HG03108 (cell line): Measurements from ENCODE around the gene RORC.
"Not testable (repeated sequence)": the region's sequence is repeated elsewhere in the genome, so short reads cannot be mapped to it uniquely, and the experiment has no call there.

Source experiments
- ATAC-seq: cut with Tn5 transposase; IDR thresholded peaks from one replicate; pipeline ENCODE4 v1.9.1; 2021; ENCODE audit warnings: moderate library complexity; ENCODE audit not compliant: unreplicated experiment

The RORC gene

DNA sequence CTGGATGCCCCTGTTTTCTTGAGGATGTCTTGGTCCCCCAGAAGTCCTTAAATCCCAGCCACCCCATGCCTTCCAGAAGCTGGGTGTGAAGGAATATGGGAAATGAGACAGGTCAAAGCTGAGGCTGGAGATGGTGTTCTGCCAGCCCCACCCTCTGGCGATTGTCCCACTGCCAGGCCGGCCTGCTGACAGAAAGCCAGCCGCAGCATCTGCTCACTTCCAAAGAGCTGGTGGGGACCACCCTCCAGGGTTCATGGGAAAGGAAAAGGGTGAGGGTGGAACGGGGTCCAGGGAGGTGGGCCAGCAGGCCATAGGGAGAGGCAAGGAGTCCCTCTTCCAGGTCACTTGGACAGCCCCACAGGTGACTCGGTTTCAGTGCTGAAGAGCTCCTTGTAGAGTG is 24.5 kb downstream of the RORC start:
- ATAC-seq = no peak

DNA sequence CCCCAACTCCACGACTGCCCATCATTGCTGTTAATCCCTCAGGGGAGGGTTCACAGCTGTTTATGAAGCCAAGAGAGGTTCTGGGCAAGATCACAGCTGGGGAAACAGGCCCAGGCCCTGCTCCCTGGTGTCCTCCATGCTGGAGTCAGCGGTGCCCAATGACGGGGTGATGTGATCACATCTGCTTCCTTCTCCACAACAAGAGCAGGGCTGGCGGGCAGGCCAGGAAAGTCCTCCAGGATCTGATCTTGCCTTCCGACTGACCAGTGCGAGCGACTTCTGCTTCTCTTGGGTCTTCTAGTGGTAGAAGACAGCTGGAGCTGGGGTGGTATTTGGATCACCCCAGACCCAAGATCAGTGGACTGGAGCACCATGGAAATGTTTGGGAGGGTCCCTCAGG is 25.4 kb downstream of the RORC start:
- no peak for ATAC-seq

DNA sequence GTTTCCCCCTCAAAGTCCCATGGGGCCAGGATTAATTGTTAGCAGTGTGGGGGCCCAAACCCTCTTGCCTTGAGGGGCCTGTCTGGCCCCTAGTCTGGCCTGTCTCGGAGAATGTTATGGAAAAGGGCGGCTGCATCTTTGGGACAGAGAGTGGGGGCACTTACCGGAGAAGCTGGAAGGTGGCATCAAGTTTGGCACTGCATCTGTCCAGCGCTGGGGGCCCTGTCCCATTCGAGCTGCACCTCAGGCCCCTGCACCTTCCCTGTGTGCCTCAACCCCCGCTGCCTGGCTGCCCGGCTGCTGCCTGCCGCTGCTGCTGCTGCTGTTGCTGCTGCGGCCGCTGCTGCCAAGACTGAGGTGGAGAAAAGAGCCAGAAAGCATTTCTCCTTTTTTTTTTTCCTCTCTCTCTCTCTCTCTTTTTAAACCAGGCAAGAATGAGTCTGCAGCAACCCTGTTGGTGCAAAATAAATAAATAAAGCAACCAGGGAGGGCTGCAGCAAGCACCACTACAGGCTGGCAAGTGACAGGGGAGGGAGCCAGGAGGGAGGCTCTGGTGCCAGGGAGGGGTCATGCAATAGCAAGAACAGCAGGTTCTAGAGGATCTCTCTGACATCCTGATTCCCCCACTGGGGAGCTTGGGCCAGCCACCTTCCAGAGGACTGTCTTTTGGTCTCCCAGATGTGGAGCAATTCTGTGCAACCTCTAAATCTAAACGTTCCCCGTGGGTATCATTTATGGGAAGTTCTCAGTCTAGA is 26.4 kb downstream of the RORC start, which contains the start of gene LINGO4:
Gene LINGO4 (minus strand): TSS at position 354 of the 755 bp plus-strand sequence. CDS start 2,715 bp downstream, outside the sequence.
- ATAC-seq = no peak

DNA sequence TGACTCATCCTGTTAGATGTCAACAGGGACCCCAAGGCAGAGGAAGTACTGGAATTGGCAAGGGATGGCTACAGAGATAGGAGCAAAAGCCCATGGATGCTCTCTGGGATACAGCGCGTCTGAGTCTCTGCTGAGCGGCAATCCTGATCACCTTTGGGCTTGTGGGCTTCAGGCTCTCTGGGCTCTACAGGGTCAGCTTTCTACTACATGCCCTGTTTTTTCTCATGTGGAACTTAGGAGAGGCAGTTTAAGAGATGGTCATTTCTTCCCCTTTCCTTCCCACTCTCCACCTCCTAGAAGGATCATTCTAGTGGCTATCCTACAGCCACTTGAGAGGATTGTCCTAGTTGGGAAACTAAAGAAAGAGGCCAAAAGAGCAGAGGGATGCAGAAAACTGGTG is 27.7 kb downstream of the RORC start:
- ATAC-seq = no peak

DNA sequence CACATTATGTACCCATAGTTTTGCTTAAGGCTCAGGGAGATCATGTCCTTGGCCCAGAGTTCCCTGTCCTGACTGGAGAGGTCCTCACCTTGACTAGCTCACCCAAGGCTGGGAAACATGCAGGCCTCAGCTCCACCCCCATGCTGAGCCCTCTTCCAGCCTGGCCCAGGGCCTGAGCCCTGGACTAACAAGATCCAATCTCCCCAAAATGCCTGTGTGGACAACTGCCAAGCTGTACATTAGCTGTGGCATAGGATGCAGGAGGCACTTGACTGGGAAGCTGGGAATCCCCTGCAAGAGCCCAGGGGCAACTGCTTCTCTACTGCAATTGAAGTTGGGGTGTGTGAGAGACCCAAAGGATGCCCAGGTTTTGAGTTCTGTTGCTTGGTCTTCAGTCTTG is 28.4 kb downstream of the RORC start:
- ATAC-seq = no peak

DNA sequence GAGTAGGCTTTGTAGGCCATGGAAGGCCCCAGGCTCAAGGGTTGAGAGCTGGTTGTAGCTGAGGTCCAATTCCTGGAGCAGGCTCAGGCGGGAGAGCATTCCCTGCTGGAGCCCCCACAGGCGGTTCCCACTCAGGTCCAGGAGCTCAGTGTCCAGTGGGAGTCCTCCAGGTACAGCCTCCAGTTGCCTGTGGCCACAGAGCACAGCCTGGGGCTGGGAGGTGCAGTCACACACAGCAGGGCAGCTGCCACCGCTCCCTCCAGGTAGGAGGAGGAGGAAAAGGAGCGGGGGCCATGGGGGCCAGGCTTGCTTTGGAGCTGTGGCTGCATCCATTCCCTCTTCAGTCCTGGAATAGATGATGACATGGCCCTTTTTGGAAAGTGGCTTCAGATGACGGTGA is 29.2 kb downstream of the RORC start:
- ATAC-seq = no peak

DNA sequence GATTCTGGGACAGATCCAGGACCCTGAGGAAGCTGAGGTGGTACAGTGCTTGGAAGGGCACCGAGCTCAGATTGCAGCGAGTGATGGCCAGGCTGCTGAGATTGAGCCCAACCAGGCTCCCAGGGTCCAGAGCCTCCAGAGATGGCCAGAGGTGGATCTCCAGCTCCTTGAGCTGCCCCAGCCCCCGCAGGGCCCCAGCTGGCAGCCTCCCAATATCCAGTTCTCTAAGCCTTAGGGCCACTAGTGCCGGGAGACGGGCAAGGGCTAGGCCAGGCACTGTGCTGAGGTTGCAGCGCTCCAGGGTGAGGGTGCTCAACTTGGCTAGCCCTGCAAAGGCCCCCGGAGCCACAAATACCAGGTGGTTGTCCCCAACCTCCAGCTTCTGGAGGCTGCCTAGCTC is 29.8 kb downstream of the RORC start:
- ATAC-seq = no peak

DNA sequence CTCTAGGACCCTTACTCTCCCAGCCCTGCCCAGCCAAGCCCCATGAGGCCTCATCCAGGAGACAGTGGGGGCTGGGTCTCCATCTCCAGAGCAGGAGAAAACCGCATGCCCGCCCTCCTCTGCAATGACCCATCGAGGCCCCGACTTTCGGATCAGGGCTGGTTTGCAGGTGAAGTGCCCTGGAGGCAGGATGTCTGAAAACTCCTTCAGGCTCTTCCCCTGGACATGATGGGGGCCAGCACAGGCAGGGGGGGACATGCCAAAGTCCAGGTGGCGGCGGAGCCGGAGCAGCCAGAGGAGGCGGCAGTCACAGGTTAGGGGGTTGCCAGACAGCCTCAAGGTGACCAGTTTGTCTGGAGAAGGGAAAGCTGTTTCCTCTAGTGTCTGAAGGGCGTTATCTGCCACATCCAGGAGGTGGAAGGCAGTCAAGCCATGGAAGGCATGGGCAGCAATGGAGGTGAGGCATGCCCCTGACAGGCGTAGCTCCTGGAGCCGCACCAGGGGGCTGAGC is 30.2 kb downstream of the RORC start:
- no peak for ATAC-seq

DNA sequence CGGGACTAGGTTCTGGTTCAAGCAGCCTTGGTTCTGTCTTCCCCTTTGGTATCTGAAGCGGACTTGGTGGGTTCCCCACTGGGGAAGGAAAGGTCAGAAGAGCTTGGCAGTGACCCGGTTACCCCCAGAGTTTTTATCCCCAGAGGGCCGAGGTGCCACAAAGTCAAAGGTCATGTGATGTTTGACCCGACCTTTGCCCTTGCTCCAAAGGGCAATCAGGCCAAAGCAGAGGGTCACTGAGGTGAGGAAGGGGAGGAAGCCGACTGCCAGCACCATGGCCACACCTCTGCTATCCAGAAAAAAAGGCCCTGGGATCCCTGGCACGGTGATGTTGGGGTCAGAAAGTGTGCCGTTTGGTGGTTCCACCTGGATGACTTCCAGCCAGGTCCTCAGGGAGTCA is 30.8 kb downstream of the RORC start:
- no peak for ATAC-seq

DNA sequence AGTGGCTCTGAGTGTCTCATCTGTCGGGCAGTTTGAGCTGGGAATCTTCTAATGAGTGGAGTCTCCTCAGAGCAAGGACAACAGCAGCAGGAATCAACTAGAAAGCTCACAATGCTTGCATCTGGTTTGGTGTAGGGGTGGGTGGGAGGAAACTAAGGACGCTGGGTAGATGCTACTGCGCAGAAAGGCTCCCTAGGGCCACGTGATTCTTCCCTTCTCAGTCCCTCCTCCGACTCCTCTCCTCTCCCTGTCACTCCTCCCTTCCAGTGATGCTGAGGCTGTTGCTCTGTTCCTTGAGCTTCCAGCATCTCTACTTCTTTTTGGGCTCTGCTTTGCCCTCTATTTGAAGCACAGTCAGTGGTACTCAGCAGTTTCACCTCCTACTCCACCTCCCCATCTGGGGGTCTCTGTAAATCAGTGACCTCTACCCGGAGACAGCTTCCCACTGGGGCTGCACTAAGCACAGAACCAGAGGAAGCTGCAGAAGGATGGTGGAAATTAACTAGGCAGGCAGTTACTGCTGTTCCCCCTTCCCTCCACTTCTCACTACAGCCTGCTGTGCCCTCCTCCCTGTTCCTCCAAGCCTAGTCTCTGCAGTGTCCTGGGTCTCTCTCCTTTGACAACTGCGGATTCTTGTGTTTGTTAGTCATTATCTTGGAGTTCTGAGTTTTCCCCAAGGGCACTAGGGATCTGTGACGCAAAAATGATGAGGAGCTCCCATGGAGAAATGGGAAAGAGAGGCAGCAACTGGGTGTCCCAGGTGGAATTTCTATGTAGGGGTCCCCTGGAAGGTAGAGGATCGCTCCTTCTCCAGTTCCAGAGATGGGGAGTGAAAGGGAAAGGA is 32.2 kb downstream of the RORC start:
- ATAC-seq = no peak

DNA sequence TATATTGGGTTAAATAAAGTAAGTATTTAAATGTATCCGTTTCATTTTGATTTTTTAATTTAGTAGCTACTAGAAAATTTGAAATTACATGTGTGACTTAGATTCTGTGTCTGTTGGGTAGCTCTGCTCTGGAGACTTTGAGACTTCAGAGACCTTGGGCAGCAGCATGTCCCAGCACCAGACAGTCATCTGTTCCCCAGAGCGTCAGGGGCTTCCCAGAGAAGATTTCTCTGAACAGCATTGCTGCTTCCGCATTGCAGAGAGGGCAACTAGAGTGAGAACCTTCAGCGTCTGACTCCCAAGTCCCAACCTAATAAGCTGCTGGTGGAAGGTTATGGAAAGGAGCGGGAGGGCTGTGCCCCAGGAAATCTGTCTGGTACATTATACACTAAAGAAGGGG is 33.0 kb downstream of the RORC start:
- ATAC-seq = no peak

DNA sequence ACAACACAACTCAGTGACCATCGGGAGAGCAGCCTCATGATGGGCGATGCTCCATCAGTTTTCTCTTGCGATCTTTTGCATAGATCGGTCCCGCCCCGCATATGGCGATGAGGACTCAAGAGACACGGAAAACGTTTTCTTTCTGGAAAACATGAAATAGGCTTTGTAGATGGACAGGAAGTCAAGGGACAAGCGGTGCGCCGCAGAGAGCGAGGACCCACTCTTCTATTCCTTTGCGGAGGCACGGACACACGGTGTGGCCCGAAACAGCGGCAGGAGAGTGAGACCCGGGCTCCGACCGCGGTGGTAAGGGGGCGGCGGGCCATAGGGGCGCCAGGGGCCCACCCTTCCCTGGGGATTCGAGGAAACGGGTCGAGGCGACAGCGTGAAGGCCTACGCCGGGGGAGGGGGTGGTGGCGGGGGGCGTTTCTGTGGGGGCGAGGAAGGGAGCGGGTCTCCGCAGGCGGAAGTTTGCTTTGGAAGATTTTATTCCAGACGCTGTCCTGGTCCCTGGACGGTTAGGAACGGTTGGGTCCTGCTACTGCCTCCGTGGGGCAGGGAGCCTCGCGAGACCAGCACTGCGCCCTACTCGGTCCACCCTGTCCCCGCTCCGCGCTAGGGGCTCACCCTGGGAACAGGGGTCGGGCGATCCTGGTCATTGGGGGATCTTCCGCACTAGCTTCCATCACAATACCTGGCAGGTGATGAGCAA is 40.5 kb downstream of the RORC start:
- ATAC-seq = no peak

DNA sequence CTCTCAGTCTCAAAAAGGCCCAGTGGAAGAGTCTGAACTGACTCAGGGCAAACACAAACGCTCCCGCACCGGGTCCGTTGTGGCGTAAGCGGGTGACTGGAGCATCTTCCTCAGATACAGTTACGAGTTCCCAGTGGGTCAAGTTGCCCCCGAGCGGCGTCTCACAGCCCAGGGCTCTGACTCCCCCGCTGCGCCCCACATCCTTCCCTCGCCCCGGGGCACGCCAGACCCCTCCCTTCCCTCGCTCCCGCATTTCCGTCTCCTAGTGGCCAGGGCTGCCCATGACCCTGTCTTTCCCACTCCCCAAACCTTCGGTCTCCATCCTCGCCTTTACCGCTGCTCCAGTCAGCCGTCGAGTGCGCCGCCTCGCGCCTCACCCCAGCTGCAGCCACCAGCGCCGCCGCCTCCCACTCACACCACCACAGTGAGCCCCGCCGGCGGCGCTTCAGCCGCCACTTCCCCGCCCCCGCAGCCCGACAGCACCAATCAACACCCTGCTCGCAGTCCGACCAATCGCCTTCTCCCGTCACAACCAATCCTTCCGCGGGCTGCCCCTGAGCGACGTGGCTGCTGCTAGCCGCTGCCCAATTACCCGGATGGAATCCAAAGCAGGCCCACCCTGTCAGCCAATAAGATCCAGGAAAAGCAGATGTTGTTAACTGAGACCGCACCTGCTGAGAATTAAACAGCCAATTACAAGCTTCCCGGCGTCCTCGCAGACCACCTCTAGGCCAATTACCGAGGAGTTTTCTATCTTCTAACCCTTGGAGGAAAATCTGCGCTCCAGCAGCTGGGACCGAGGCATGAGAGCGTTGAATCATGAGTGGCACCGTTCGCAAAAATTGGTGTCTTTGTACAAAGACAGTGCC is 41.3 kb downstream of the RORC start, which contains the start of gene TDRKH:
Gene TDRKH (minus strand): TSS at position 430 of the 869 bp plus-strand sequence. CDS start 7,478 bp downstream, outside the sequence.
- peak; percentile 96 for ATAC-seq

DNA sequence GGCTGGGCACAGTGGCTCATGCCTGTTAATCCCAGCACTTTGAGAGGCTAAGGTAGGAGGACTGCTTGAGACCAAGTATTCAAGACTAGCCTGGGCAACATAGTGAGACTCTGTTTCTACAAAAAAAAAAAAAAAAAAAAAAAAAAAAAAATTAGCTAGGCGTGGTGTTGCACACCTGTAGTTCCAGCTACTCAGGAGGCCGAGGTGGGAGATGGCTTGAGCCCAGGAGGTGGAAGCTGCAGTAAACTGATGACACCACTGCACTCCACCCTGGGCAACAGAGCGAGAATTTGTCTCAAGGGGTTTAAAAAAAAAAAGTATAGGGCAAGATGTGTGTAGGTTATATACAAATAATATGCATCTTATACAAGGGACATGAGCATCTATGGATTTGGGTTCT is 43.9 kb downstream of the RORC start:
- no peak for ATAC-seq

DNA sequence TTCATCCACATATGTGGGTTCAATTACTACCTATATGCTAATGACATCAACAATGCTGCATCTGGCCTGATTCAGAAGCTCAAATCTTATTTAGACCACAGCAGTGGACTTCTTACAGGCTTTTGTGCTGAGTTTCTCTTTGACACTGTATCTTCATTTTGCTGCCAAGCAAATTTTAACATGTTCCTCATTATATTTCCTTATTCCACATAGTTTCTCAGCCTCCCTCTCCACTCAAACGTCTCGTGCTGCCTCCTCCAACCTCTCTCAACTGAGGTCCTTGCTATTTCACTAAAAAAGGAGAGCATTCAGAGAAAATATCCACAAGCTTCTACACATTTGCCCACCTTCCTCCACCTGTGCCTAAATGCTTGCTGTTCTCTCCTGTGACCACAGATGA is 47.8 kb downstream of the RORC start:
- ATAC-seq = no peak

DNA sequence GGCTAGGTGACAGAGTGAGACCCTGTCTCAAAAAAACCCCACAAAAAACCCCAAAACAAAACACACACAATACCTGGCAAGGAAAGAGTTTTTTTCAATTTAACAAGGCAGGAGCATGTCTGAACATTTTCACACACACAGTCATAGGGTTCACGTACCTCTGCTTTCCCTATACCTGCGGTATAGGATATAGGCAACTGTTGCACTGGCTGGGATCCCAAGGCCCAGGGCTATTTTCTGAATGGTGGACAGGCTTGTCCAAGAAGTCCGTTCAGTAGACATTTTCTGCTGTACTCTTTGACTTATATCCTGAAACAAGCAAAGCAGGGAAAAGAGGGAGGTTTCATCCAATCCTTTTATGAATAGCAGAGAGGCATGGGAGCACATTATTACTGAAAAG is 48.9 kb downstream of the RORC start:
- ATAC-seq = no peak

DNA sequence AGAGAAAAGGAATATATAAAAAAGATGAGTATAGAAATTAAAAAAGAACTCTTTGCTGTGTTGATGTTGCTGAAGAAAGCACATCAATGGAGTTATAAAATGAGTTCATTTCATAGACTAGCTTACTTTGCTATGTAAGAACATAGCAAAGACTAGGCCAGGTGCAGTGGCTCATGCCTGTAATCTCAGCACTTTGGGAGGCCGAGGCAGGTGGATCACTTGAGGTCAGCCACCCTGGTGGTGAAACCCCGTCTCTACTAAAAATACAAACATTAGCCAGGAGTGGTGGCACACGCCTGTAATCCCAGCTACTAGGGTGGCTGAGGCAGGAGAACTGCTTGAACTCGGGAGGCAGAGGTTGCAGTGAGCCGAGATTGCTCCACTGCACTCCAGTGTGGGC is 49.6 kb downstream of the RORC start:
- ATAC-seq = not testable (repeated sequence)

DNA sequence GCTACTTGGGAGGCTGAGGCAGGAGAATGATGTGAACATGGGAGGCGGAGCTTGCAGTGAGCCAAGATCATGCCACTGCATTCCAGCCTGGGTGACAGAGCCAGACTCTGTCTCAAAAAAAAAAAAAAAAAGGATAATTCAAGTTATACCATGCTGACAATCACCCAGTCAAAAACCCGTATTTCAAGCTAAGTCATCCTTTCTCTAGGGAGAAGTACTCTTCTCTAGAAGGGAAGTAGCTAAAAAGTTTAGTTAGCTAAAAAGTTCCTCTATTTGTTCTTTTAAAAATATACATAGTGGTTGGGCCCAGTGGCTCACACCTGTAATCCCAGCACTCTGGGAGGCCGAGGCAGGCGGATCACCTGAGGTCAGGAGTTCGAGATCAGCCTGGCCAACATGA is 50.9 kb downstream of the RORC start:
- not testable (repeated sequence) for ATAC-seq

DNA sequence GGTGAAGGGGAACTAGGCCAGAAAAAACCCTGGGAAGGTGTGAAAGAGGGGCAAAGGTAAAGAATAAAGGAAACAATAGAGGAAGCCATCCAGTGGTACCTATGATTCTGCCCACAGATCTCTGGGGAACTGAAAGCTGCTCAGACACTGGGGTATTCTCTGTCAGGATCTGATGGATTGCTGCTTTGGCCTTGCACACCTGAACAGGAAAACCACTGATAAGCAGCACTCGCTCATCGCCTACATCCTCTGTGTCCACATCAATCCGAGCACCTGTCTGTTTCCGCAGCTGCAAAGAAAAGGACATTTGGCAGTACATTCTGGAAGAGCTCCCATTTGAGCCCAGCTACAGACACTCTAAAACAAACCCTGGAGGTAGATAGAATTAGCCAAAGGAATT is 51.8 kb downstream of the RORC start:
- ATAC-seq = no peak

DNA sequence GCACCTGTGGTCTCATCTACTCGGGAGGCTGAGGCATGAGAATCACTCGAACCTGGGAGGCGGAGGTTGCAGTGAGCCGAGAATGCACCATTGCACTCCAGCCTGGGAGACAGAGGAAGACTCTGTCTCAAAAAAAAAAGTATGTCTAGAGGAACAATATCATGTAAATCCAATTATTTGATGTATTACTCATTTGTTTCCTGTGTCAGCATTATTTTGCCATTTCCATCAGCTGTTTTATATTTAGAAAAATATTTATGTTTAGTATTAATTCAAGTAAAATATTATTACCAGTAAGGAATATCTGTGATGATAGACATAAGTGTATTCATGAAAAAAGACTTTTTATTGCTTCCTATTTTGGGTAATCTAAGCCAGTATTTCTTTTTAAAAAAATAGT is 54.3 kb downstream of the RORC start:
- ATAC-seq = no peak
